Gastroesophageal sphincter (tissue), 4 donors: Measurements from ENCODE around the gene CHST13. TPM values are rescaled to one million over a fixed set of nuclear protein-coding genes. Genes with fewer than 3 reads are reported as not detected.

Experiments used
- ATAC-seq: fragments of 150-250 bp; one replicate; pipeline ENCODE4 v1.9.1; 2016; ENCODE audit warnings: mild to moderate bottlenecking, moderate library complexity
- H3K27ac ChIP-seq, 4 donors: fragments of 200-600 bp; sonication (generic) in 3 of 4; 1 replicate in 3 of 4; 2 replicates in 1 of 4; pipeline ENCODE4 v1.5.1; 2016 to 2019
- H3K27me3 ChIP-seq: fragments of 200-600 bp; sonication (generic); one replicate; pipeline ENCODE4 v1.5.1; 2019
- H3K36me3 ChIP-seq, 2 donors: fragments of 200-600 bp; sonication (generic); one replicate each; pipeline ENCODE4 v1.5.1; 2019; ENCODE audit warnings: control low read depth in 1 of 2
- H3K4me1 ChIP-seq, 3 donors: fragments of 200-600 bp; sonication (generic); 1 replicate in 2 of 3; 2 replicates in 1 of 3; pipeline ENCODE4 v1.5.1; 2016 to 2019; ENCODE audit warnings: control low read depth in 2 of 3
- H3K4me3 ChIP-seq, 2 donors: fragments of 200-600 bp; sonication (generic); one replicate each; pipeline ENCODE4 v1.5.1; 2019; ENCODE audit warnings: mild to moderate bottlenecking in 1 of 2, moderate library complexity in 1 of 2
- H3K9me3 ChIP-seq, 3 donors: fragments of 200-600 bp; sonication (generic); one replicate each; pipeline ENCODE4 v1.5.1; 2017 to 2019; ENCODE audit warnings: control low read depth in 2 of 3
- EP300 ChIP-seq: sonication (generic); formaldehyde crosslinking; IDR thresholded peaks from one replicate; pipeline ENCODE4 v1.6.1; 2017; ENCODE audit warnings: antibody characterized with exemption, mild to moderate bottlenecking
- POLR2A ChIP-seq, 2 donors: fragments of 450-650 bp; IDR thresholded peaks; one replicate each; pipeline ENCODE4 v1.6.1; 2017; ENCODE audit warnings: antibody characterized with exemption in 2 of 2, mild to moderate bottlenecking in 2 of 2, moderate library complexity in 1 of 2
- POLR2AphosphoS5 ChIP-seq: sonication (generic); formaldehyde crosslinking; IDR thresholded peaks from one replicate; pipeline ENCODE4 v1.6.1; 2017; ENCODE audit warnings: antibody characterized with exemption
- WGBS, 2 donors: methylation state at CpG; one replicate each; pipeline ENCODE4 v1.1.5; 2018; ENCODE audit warnings: low coverage in 1 of 2; 5-methylcytosine and 5-hydroxymethylcytosine counted together
- total RNA-seq, 4 donors: library from RNA; depleted of rRNA; stranded (reverse); fragments of >200 nt; gene quantifications; one replicate each; pipeline ENCODE4 v1.1.0, GENCODE V29; 2016
- TF ChIP-seq, protein P1 (sequence below), 4 experiments: fragments of 200-600 bp in 2 of 4; fragments of 450-650 bp in 2 of 4; sonication (generic) in 1 of 4; IDR thresholded peaks; one replicate each; pipeline ENCODE4 v1.5.1; 2017 to 2019; ENCODE audit warnings: antibody characterized with exemption in 4 of 4, mild to moderate bottlenecking in 2 of 4, moderate library complexity in 2 of 4

CHST13 gene
- total RNA-seq, 4 donors from 2014 or later: 0.52 to 1.4 (median 0.81) TPM; not detected in 1

DNA sequence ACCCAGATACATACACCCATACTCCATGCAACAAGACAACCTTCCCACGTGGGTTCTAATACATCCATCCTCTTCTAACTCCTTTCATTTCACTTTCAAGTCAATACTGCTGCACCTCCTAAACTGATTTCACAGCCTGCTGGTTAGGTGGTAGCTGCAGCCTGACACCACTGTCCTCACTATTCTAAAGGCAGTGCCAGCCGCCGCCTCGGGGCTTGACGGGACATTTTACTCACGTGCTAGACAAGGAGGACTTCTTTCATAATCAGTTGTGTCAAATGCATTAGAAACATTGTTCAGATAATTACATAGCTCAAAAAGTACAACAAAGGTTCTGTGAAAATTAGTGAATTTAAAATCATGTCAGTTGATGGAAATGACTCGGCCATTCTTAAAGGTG is 12.7 kb upstream of the CHST13 start:
- TF ChIP-seq, protein P1, sequence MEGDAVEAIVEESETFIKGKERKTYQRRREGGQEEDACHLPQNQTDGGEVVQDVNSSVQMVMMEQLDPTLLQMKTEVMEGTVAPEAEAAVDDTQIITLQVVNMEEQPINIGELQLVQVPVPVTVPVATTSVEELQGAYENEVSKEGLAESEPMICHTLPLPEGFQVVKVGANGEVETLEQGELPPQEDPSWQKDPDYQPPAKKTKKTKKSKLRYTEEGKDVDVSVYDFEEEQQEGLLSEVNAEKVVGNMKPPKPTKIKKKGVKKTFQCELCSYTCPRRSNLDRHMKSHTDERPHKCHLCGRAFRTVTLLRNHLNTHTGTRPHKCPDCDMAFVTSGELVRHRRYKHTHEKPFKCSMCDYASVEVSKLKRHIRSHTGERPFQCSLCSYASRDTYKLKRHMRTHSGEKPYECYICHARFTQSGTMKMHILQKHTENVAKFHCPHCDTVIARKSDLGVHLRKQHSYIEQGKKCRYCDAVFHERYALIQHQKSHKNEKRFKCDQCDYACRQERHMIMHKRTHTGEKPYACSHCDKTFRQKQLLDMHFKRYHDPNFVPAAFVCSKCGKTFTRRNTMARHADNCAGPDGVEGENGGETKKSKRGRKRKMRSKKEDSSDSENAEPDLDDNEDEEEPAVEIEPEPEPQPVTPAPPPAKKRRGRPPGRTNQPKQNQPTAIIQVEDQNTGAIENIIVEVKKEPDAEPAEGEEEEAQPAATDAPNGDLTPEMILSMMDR (IDR thresholded peaks at IDR 0.05): no peak
- TF ChIP-seq EP300 (no peak), POLR2AphosphoS5 (no peak), POLR2A (IDR thresholded peaks at IDR 0.05) (no peak)
- no peaks in the 10 kb centered on the region for H3K4me1 ChIP-seq
- no peaks in the 10 kb centered on the region for H3K27me3 ChIP-seq
- H3K27ac ChIP-seq: no peak overlapping the region
- no peaks in the 10 kb centered on the region for H3K9me3 ChIP-seq
- H3K4me3 ChIP-seq: no peak overlapping the region
- ATAC-seq: no peak
- 73 to 93% methylated on average over 2 to 7 of the region's 7 CpGs for WGBS, 2 donors
- no peaks in the 10 kb centered on the region for H3K36me3 ChIP-seq

DNA sequence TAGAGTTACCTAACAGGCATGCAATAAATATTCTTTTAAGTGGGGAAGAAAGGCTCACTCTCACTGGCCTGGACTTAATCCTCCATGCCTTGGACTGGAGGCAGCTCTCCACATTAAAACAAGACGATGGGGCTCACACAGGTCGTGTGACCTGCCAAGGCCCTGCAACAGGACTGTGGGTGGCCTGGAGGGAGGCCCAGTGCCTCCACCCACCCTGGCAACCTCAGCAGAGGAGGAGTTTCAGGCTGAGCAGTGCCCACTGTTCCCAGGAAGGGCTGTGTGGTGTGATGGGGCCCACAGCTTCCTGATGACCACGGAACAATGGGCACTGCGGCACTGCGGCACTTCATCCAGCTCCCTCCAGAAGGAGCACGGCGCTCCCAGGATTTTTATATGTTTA is 11.9 kb upstream of the CHST13 start:
- ATAC-seq: no peak
- H3K4me3 ChIP-seq: no peak overlapping the region
- 48 to 96% methylated on average over 3 to 5 of the region's 7 CpGs for WGBS, 2 donors
- TF ChIP-seq, protein P1 (IDR thresholded peaks at IDR 0.05): no peak
- TF ChIP-seq EP300 (no peak), POLR2A (IDR thresholded peaks at IDR 0.05) (no peak), POLR2AphosphoS5 (no peak)
- H3K27ac ChIP-seq: no peak overlapping the region
- H3K9me3 ChIP-seq: no peaks in the 10 kb centered on the region
- peaks cover under 1% of the 10 kb centered on the region for H3K27me3 ChIP-seq
- H3K36me3 ChIP-seq: no peaks in the 10 kb centered on the region
- no peaks in the 10 kb centered on the region for H3K4me1 ChIP-seq

DNA sequence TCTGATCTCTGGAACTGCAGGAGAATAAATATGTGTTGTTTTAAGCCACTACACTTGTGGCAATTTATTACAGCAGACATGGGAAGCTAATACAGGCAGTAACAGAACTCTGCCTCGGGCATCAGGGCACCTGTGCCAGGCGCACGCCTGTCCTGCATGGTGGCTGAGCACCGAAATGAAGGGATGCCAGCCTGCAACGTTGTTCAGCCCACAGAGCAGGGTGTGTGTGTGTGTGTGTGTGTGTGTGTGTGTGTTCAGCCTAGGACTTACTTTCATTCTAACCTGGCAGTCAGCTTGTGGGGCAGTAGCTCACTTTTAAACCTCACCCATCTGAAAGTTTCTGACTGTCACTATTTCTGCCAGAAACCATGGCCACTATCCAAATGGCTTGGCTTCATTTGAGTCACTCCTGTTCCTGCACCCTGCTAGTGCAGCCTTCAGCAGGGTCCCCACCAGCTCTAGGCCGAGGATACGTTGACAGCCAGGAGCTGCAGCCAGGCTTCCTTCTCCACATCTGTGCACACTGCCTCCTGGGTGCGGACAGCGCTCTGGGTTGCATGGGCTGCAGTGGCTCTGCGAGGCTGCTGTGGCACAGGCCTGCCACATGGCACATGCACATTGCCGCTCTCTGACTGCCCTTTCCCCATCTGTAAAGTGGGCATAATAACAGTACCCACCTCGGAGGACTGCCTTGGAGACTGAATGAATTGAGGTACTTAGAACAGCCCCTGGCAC is 10.9 kb upstream of the CHST13 start:
- WGBS, 2 donors: 20 to 87% methylated on average over 1 to 3 of the region's 12 CpGs
- peaks cover 11% of the 10 kb centered on the region for H3K27me3 ChIP-seq

DNA sequence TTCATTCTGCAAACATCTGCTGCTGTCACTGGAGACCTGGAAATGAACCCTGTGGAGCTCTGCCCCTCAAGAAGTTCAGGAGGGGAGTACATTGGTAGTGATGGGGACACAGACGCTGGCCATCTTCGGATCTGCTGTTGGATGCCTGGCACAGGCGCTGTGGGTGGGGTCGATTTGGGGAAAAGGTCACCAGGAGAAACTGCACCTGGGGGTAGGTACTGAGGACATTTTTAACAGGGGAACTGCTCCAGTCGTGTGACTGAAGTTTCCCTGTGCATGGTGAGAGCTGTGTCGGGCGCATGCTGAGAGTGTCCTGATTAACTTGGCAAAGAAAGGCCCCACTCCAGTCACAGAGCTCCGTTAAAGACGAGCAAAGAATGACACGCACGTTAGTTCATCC is 9.8 kb upstream of the CHST13 start:
- H3K27me3 ChIP-seq: peaks cover 16% of the 10 kb centered on the region
- no peaks in the 10 kb centered on the region for H3K9me3 ChIP-seq
- no peaks in the 10 kb centered on the region for H3K36me3 ChIP-seq
- no peak for ATAC-seq
- WGBS, 2 donors: 20 to 88% methylated on average over 1 to 6 of the region's 11 CpGs
- no peak overlapping the region for H3K27ac ChIP-seq
- H3K4me1 ChIP-seq: no peaks in the 10 kb centered on the region
- TF ChIP-seq POLR2A (IDR thresholded peaks at IDR 0.05): no peak
- no peak for TF ChIP-seq POLR2AphosphoS5
- TF ChIP-seq EP300: no peak
- TF ChIP-seq, protein P1 (IDR thresholded peaks at IDR 0.05): no peak
- H3K4me3 ChIP-seq: no peak overlapping the region

More for the DNA sequence above, 10.9 kb upstream of the CHST13 start:
- no peak overlapping the region for H3K27ac ChIP-seq
- H3K36me3 ChIP-seq: no peaks in the 10 kb centered on the region
- ATAC-seq: no peak
- no peaks in the 10 kb centered on the region for H3K4me1 ChIP-seq
- TF ChIP-seq EP300 (no peak), POLR2A (IDR thresholded peaks at IDR 0.05) (no peak)
- H3K9me3 ChIP-seq: no peaks in the 10 kb centered on the region
- H3K4me3 ChIP-seq: no peak overlapping the region

DNA sequence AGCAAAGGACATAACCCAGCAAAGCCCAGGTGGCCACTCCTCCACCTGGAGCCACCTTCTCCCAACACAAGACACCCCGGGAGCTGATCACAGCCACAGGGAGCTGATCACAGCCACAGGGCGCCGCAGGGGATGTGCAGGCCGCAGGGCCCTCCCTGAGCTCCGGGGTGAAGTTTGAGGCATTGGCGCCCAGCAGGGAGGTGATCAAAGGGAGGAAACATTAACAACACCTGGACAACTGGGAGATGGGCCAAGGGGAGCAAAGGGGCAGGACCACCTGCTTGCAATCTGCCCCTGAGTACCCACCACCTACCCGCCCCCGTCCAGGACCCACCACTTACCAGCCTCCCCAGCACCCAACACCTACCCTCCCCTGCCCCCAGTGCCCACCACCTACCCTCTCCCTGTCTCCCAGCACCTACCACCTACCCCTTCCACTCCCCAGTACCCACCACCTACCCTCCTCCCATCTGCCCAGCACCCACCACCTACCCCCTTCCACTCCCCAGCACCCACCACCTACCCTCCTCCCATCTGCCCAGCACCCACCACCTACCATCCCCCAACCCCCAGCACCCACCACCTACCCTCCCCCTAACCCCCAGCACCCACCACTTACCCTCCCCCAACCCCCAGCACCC is 8.8 kb upstream of the CHST13 start:
- TF ChIP-seq POLR2AphosphoS5 (no peak), EP300 (no peak), POLR2A (IDR thresholded peaks at IDR 0.05) (no peak)
- TF ChIP-seq, protein P1 (IDR thresholded peaks at IDR 0.05): no peak
- no peaks in the 10 kb centered on the region for H3K4me1 ChIP-seq
- ATAC-seq: no peak
- peaks cover 20% of the 10 kb centered on the region for H3K27me3 ChIP-seq
- no peaks in the 10 kb centered on the region for H3K36me3 ChIP-seq
- WGBS, 2 donors: 100% methylated on average over 1 of the region's 8 CpGs; no CpG with 5 or more reads in 1 of the 2 donors
- H3K9me3 ChIP-seq: no peaks in the 10 kb centered on the region
- no peak overlapping the region for H3K27ac ChIP-seq
- no peak overlapping the region for H3K4me3 ChIP-seq
